B cell (primary cell): ENCODE measurements around the gene ARPC5L. TPM values are rescaled to one million over a fixed set of nuclear protein-coding genes. Genes with fewer than 3 reads are reported as not detected.

Source experiments
- ATAC-seq: fragments of 200-7000 bp; cut with Tn5 transposase; one replicate; pipeline ENCODE4 v1.10.0; 2021; ENCODE audit warnings: low read depth, mild to moderate bottlenecking, moderate number of reproducible peaks, moderate library complexity
- CTCF ChIA-PET: fragments of 350-600 bp; sonication (Branson Sonifier 250); formaldehyde crosslinking; loops from one replicate; lab custom pipeline; 2021; ENCODE audit warnings: antibody characterized with exemption, inconsistent platforms; lab: Charles Lee
- POLR2A ChIA-PET: fragments of 350-600 bp; sonication (Branson Sonifier 250); formaldehyde crosslinking; loops from one replicate; lab custom pipeline; 2021; ENCODE audit warnings: antibody characterized with exemption; lab: Charles Lee
- DNase-seq: peaks from one replicate; pipeline ENCODE4 v3.0.0; 2013
- H2AFZ ChIP-seq: 2 replicates; pipeline ENCODE4 v1.6.1; 2012; ENCODE audit warnings: mild to moderate bottlenecking, low read depth, low read length; ENCODE audit not compliant: insufficient read depth, poor library complexity, severe bottlenecking
- H3K27ac ChIP-seq, 2 donors: 1 replicate in 1 of 2; 2 replicates in 1 of 2; pipeline ENCODE4 v1.5.1; 2012 to 2013; ENCODE audit warnings: low read length in 2 of 2, mild to moderate bottlenecking in 2 of 2, moderate library complexity in 1 of 2
- H3K27me3 ChIP-seq, 4 experiments: fragments of 200-600 bp in 1 of 4; sonication (generic) in 1 of 4; replicated peaks in 1 of 4; 1 replicate in 2 of 4; 2 replicates in 2 of 4; pipeline versions ENCODE4 v1.6.1 to v1.7.0; 2013 to 2016; ENCODE audit warnings: low read length in 3 of 4, mild to moderate bottlenecking in 2 of 4, mixed read lengths in 1 of 4, moderate library complexity in 1 of 4; ENCODE audit not compliant: insufficient read depth in 4 of 4, control insufficient read depth in 3 of 4; ENCODE audit errors: control extremely low read depth in 1 of 4
- H3K36me3 ChIP-seq, 2 experiments: replicated peaks in 1 of 2; 1 replicate in 1 of 2; 2 replicates in 1 of 2; pipeline versions ENCODE4 v1.6.1 to v1.7.1; 2013; ENCODE audit warnings: low read length in 1 of 2; ENCODE audit not compliant: insufficient read depth in 2 of 2, control insufficient read depth in 1 of 2; ENCODE audit errors: control extremely low read depth in 1 of 2, extremely low read depth in 1 of 2
- H3K4me1 ChIP-seq, 2 donors: fragments of 200-600 bp in 1 of 2; sonication (generic) in 1 of 2; 1 replicate in 1 of 2; 2 replicates in 1 of 2; pipeline versions ENCODE4 v1.5.1 to v1.6.1; 2013 to 2017; ENCODE audit warnings: low read length in 2 of 2; ENCODE audit not compliant: control insufficient read depth in 2 of 2, insufficient read depth in 2 of 2
- H3K4me2 ChIP-seq: replicated peaks from 2 replicates; pipeline ENCODE3; 2012; ENCODE audit warnings: mild to moderate bottlenecking, low read depth, low read length; ENCODE audit not compliant: poor library complexity, severe bottlenecking
- H3K4me3 ChIP-seq, 5 experiments: fragments of 200-600 bp in 1 of 5; sonication (generic) in 1 of 5; 1 replicate in 3 of 5; 2 replicates in 2 of 5; pipeline versions ENCODE4 v1.5.1 to v1.7.0; 2011 to 2016; ENCODE audit warnings: low read length in 4 of 5, mild to moderate bottlenecking in 4 of 5, low read depth in 2 of 5, control low read depth in 1 of 5, moderate library complexity in 1 of 5; ENCODE audit not compliant: insufficient read depth in 1 of 5; ENCODE audit errors: control extremely low read depth in 1 of 5, extremely low read depth in 1 of 5
- H3K79me2 ChIP-seq: fragments of 200-600 bp; sonication (generic); one replicate; pipeline ENCODE4 v1.6.0; 2016; ENCODE audit warnings: low read length; ENCODE audit not compliant: control insufficient read depth, insufficient read depth
- H3K9ac ChIP-seq: fragments of 200-600 bp; sonication (generic); 2 replicates; pipeline ENCODE4 v1.6.1; 2017; ENCODE audit warnings: mild to moderate bottlenecking, low read length, moderate library complexity
- H3K9me3 ChIP-seq, 3 donors: one replicate each; pipeline versions ENCODE4 v1.6.1 to v1.7.1; 2013; ENCODE audit warnings: low read length in 2 of 3; ENCODE audit not compliant: control insufficient read depth in 2 of 3, insufficient read depth in 1 of 3; ENCODE audit errors: control extremely low read depth in 1 of 3
- H4K20me1 ChIP-seq: 2 replicates; pipeline ENCODE4 v1.6.0; 2012; ENCODE audit warnings: mild to moderate bottlenecking, low read length; ENCODE audit not compliant: insufficient read depth, control insufficient read depth, poor library complexity, severe bottlenecking
- H3K27ac Mint-ChIP-seq: one replicate; pipeline ENCODE4 v1.8.0; 2021; ENCODE audit warnings: mixed read lengths
- H3K27me3 Mint-ChIP-seq: one replicate; pipeline ENCODE4 v1.8.0; 2021; ENCODE audit warnings: mixed read lengths
- H3K4me1 Mint-ChIP-seq: one replicate; pipeline ENCODE4 v1.8.0; 2021; ENCODE audit warnings: mixed read lengths
- H3K4me3 Mint-ChIP-seq: one replicate; pipeline ENCODE4 v1.8.0; 2021; ENCODE audit warnings: mixed read lengths
- H3K9me3 Mint-ChIP-seq: one replicate; pipeline ENCODE4 v1.8.0; 2022; ENCODE audit warnings: mixed read lengths; ENCODE audit not compliant: insufficient read depth
- CTCF ChIP-seq: fragments of 200-600 bp; IDR thresholded peaks from one replicate; pipeline ENCODE4 v1.8.0; 2022; ENCODE audit warnings: antibody characterized with exemption, mild to moderate bottlenecking
- EZH2 ChIP-seq: IDR thresholded peaks from 2 replicates; pipeline ENCODE4 v1.6.1; 2012; ENCODE audit warnings: borderline replicate concordance, low read depth, mild to moderate bottlenecking, moderate library complexity, low read length; ENCODE audit not compliant: insufficient read depth, poor library complexity, severe bottlenecking
- WGBS: methylation state at CpG from one replicate; pipeline ENCODE4 v1.1.5; 2013; ENCODE audit warnings: missing lambda C conversion rate; ENCODE audit not compliant: insufficient coverage; 5-methylcytosine and 5-hydroxymethylcytosine counted together
- intact Hi-C: fragments of 100-400 bp; cut with micrococcal nuclease; formaldehyde crosslinking; loops from one replicate; pipeline ENCODE4 v1.10.0; 2022
- polyA plus RNA-seq: library from polyadenylated mRNA; depleted of rRNA; stranded (reverse); fragments of >200 nt; gene quantifications from 2 replicates; pipeline ENCODE4 v1.2.3, GENCODE V29; 2012
- total RNA-seq, 2 donors: library from RNA; stranded (reverse); fragments of 120-200 nt in 1 of 2; gene quantifications; 1 replicate in 1 of 2; 2 replicates in 1 of 2; pipeline versions ENCODE4 v1.2.3 to v1.2.4, GENCODE V29; 2013 to 2022

The ARPC5L gene
- total and polyA plus RNA-seq, 2 donors (not counting 1 experiment from before 2014, with no cell fraction given): 37.3 to 66.3 TPM

GRCh38 chr9:124857533-124858162 is 4.3 kb upstream of the ARPC5L start:
- Histone ChIP-seq H3K27me3 (no peaks in the 10 kb centered on the region), H3K9me3 (no peaks in the 10 kb centered on the region), H2AFZ (no peak overlapping the region), H3K79me2 (peaks cover 3% of the 10 kb centered on the region), H4K20me1 (peaks cover 41% of the 10 kb centered on the region), H3K9ac (no peak overlapping the region), H3K27ac (no peak overlapping the region), H3K4me2 (no peak overlapping the region), H3K36me3 (peaks cover 0 to 43% of the 10 kb centered on the region in 2 experiments), H3K4me1 (peaks cover 14 to 27% of the 10 kb centered on the region in 2 donors), H3K4me3 (no peak overlapping the region)
- Mint-ChIP-seq H3K4me1 (peaks cover 28% of the 10 kb centered on the region), H3K9me3 (no peaks in the 10 kb centered on the region), H3K27ac (peak overlapping the region; percentile 26), H3K27me3 (no peaks in the 10 kb centered on the region), H3K4me3 (no peak overlapping the region)
- ChIA-PET POLR2A (no interaction called here), CTCF (interaction anchor here (0.8 to 7.9 kb wide), 2 partner anchors 9 to 84 kb away, joined by 3 to 61 read pairs; partner anchors contain the start of genes NR6A1 and OLFML2A)
- WGBS: 93% methylated on average over 24 of the region's 24 CpGs
- no peak for ATAC-seq
- no peak for TF ChIP-seq CTCF
- TF ChIP-seq EZH2: no peak
- no peak for DNase-seq
- intact Hi-C loops: no loop called here

GRCh38 chr9:124858330-124859046 is 3.4 kb upstream of the ARPC5L start:
- peaks cover 41% of the 10 kb centered on the region for H4K20me1 ChIP-seq
- H3K4me1 ChIP-seq: peaks cover 14 to 30% of the 10 kb centered on the region in 2 donors
- H3K27me3 Mint-ChIP-seq: no peaks in the 10 kb centered on the region
- H3K9ac ChIP-seq: no peak overlapping the region
- peaks cover 3% of the 10 kb centered on the region for H3K79me2 ChIP-seq
- H3K4me3 ChIP-seq: no peak overlapping the region
- peaks cover 0 to 43% of the 10 kb centered on the region in 2 experiments for H3K36me3 ChIP-seq
- no peak overlapping the region for H3K4me2 ChIP-seq
- H3K27ac ChIP-seq: no peak overlapping the region
- no peak for TF ChIP-seq EZH2
- TF ChIP-seq CTCF: no peak
- intact Hi-C loops: no loop called here
- ChIA-PET CTCF (interaction anchor here (0.7 to 7.9 kb wide), 2 partner anchors 85 to 100 kb away, joined by 3 to 61 read pairs; partner anchors contain the start of genes NR6A1 and OLFML2A), POLR2A (no interaction called here)
- WGBS: 92% methylated on average over 9 of the region's 9 CpGs
- no peak overlapping the region for H3K4me3 Mint-ChIP-seq
- no peaks in the 10 kb centered on the region for H3K9me3 Mint-ChIP-seq
- DNase-seq (no peak), ATAC-seq (no peak)
- no peaks in the 10 kb centered on the region for H3K27me3 ChIP-seq
- peaks cover 26% of the 10 kb centered on the region for H3K4me1 Mint-ChIP-seq
- H3K9me3 ChIP-seq: no peaks in the 10 kb centered on the region
- no peak overlapping the region for H2AFZ ChIP-seq
- no peak overlapping the region for H3K27ac Mint-ChIP-seq
